H1 (cell line): Measurements from ENCODE around the gene HSPA1L. TPM values are rescaled to one million over a fixed set of nuclear protein-coding genes. Genes with fewer than 3 reads are reported as not detected.

Source experiments
- CTCF ChIA-PET: fragments of 300-600 bp; sonication (Branson Sonifier 250); formaldehyde crosslinking; loops from one replicate; lab custom pipeline; 2021; ENCODE audit not compliant: partially characterized antibody; lab: Charles Lee
- POLR2A ChIA-PET: fragments of 300-600 bp; sonication (Branson Sonifier 250); formaldehyde crosslinking; loops from one replicate; lab custom pipeline; 2021; ENCODE audit warnings: inconsistent platforms; ENCODE audit not compliant: partially characterized antibody; lab: Charles Lee
- DNase-seq, 2 experiments: peaks; one replicate each; pipeline versions ENCODE4 v3.0.0 to v3.0.0-alpha.2; 2010 to 2022; ENCODE audit warnings: low spot score in 2 of 2, low read depth in 1 of 2, mixed read lengths in 1 of 2
- FAIRE-seq: peaks from 2 replicates; lab custom pipeline; 2011; peaks lifted over from hg19 to GRCh38; lab: Jason Lieb, UNC
- H2AFZ ChIP-seq: 2 replicates; pipeline ENCODE4 v1.8.1; 2012; ENCODE audit warnings: low read length, inconsistent platforms
- H2AK5ac ChIP-seq: 2 replicates; pipeline ENCODE4 v1.6.1; 2013; ENCODE audit warnings: low read depth, low read length
- H2BK120ac ChIP-seq: replicated peaks from 2 replicates; pipeline ENCODE3; 2013; ENCODE audit warnings: low read depth, low read length, inconsistent platforms
- H2BK12ac ChIP-seq: 2 replicates; pipeline ENCODE4 v1.6.1; 2013; ENCODE audit warnings: low read depth, low read length
- H2BK15ac ChIP-seq: 2 replicates; pipeline ENCODE4 v1.6.1; 2013; ENCODE audit warnings: low read length
- H2BK20ac ChIP-seq: 2 replicates; pipeline ENCODE4 v1.6.1; 2013; ENCODE audit warnings: low read length
- H2BK5ac ChIP-seq: 2 replicates; pipeline ENCODE4 v1.6.1; 2013; ENCODE audit warnings: low read depth, low read length
- H3K14ac ChIP-seq: 2 replicates; pipeline ENCODE4 v1.6.1; 2013; ENCODE audit warnings: inconsistent platforms; ENCODE audit not compliant: insufficient read length
- H3K18ac ChIP-seq: 2 replicates; pipeline ENCODE4 v1.6.1; 2013; ENCODE audit warnings: low read length; ENCODE audit errors: extremely low read depth
- H3K23ac ChIP-seq: 2 replicates; pipeline ENCODE4 v1.6.1; 2013; ENCODE audit warnings: inconsistent platforms; ENCODE audit not compliant: insufficient read length
- H3K23me2 ChIP-seq: 2 replicates; pipeline ENCODE4 v1.6.1; 2013; ENCODE audit warnings: low read depth, low read length
- H3K27ac ChIP-seq: 2 replicates; pipeline ENCODE4 v1.6.1; 2011; ENCODE audit warnings: low read depth, low read length, inconsistent platforms
- H3K27me3 ChIP-seq, 4 experiments: replicated peaks in 1 of 4; 1 replicate in 1 of 4; 2 replicates in 3 of 4; pipeline versions ENCODE4 v1.6.1 to v1.8.1; 2011 to 2013; ENCODE audit warnings: low read length in 3 of 4, mild to moderate bottlenecking in 3 of 4, inconsistent platforms in 2 of 4, mixed read lengths in 2 of 4, moderate library complexity in 1 of 4; ENCODE audit not compliant: control insufficient read depth in 3 of 4, insufficient read depth in 3 of 4; ENCODE audit errors: extremely low read depth in 1 of 4
- H3K36me3 ChIP-seq, 4 experiments: 2 replicates each; pipeline versions ENCODE4 v1.6.1 to v1.8.1; 2011 to 2013; ENCODE audit warnings: mild to moderate bottlenecking in 4 of 4, low read length in 3 of 4, moderate library complexity in 2 of 4, control low read depth in 1 of 4, inconsistent platforms in 1 of 4; ENCODE audit not compliant: insufficient read depth in 4 of 4, control insufficient read depth in 2 of 4
- H3K4ac ChIP-seq: replicated peaks from 2 replicates; pipeline ENCODE3; 2013; ENCODE audit warnings: low read length, low read depth, mixed read lengths, inconsistent platforms; ENCODE audit not compliant: insufficient read length
- H3K4me1 ChIP-seq, 4 experiments: replicated peaks in 1 of 4; 1 replicate in 1 of 4; 2 replicates in 3 of 4; pipeline versions ENCODE4 v1.6.1 to v1.8.1; 2011 to 2013; ENCODE audit warnings: low read length in 3 of 4, inconsistent platforms in 2 of 4, mixed read lengths in 1 of 4; ENCODE audit not compliant: insufficient read depth in 4 of 4, control insufficient read depth in 3 of 4
- H3K4me2 ChIP-seq, 2 experiments: 2 replicates each; pipeline versions ENCODE4 v1.6.1 to v1.8.1; 2011 to 2013; ENCODE audit warnings: low read depth in 2 of 2, low read length in 2 of 2, control low read depth in 1 of 2, inconsistent platforms in 1 of 2, mild to moderate bottlenecking in 1 of 2; ENCODE audit not compliant: insufficient read depth in 1 of 2
- H3K4me3 ChIP-seq, 4 experiments: fragments of 200-600, 300-600 bp in 1 of 4; sonication (generic), shearing (Covaris generic), sonication (Bioruptor Twin) in 1 of 4; 2 replicates each; pipeline versions ENCODE4 v1.5.1 to v1.8.1; 2011 to 2016; ENCODE audit warnings: low read length in 4 of 4, low read depth in 3 of 4, control low read depth in 2 of 4, inconsistent platforms in 2 of 4, mild to moderate bottlenecking in 2 of 4, mixed read lengths in 1 of 4, moderate library complexity in 1 of 4; ENCODE audit not compliant: insufficient read depth in 2 of 4; ENCODE audit errors: extremely low read depth in 1 of 4
- H3K56ac ChIP-seq: replicated peaks from 2 replicates; pipeline ENCODE3; 2013; ENCODE audit warnings: low read depth, mild to moderate bottlenecking, mixed read lengths, low read length, inconsistent platforms; ENCODE audit not compliant: insufficient read length
- H3K79me1 ChIP-seq: 2 replicates; pipeline ENCODE4 v1.6.1; 2013; ENCODE audit warnings: low read depth, low read length, control low read depth
- H3K79me2 ChIP-seq, 2 experiments: 2 replicates each; pipeline versions ENCODE4 v1.6.1 to v1.8.1; 2012 to 2013; ENCODE audit warnings: low read length in 2 of 2, mild to moderate bottlenecking in 2 of 2, inconsistent platforms in 1 of 2; ENCODE audit not compliant: insufficient read depth in 2 of 2, control insufficient read depth in 1 of 2
- H3K9ac ChIP-seq, 4 experiments: replicated peaks in 1 of 4; 1 replicate in 1 of 4; 2 replicates in 3 of 4; pipeline versions ENCODE4 v1.6.1 to v1.8.1; 2011 to 2013; ENCODE audit warnings: low read depth in 3 of 4, low read length in 3 of 4, control low read depth in 2 of 4, mild to moderate bottlenecking in 2 of 4, moderate library complexity in 2 of 4, inconsistent platforms in 1 of 4; ENCODE audit errors: extremely low read depth in 1 of 4
- H3K9me3 ChIP-seq, 2 experiments: 2 replicates each; pipeline versions ENCODE4 v1.6.1 to v1.8.1; 2012 to 2013; ENCODE audit warnings: mild to moderate bottlenecking in 2 of 2, moderate library complexity in 2 of 2, control low read depth in 1 of 2, inconsistent platforms in 1 of 2, low read depth in 1 of 2, low read length in 1 of 2, mixed read lengths in 1 of 2; ENCODE audit not compliant: insufficient read depth in 2 of 2
- H4K20me1 ChIP-seq, 2 experiments: replicated peaks in 1 of 2; 2 replicates each; pipeline versions ENCODE3 to v1.8.1; 2011 to 2013; ENCODE audit warnings: inconsistent platforms in 2 of 2, low read length in 2 of 2, mild to moderate bottlenecking in 1 of 2; ENCODE audit not compliant: insufficient read depth in 2 of 2, control insufficient read depth in 1 of 2
- H4K5ac ChIP-seq: 2 replicates; pipeline ENCODE4 v1.6.1; 2013; ENCODE audit warnings: low read length, low read depth, mixed read lengths, inconsistent platforms; ENCODE audit not compliant: insufficient read length
- H4K8ac ChIP-seq: 2 replicates; pipeline ENCODE4 v1.8.0; 2013; ENCODE audit warnings: mild to moderate bottlenecking, moderate library complexity, low read length, inconsistent platforms; ENCODE audit not compliant: insufficient read depth; ENCODE audit errors: extremely low read depth
- H4K91ac ChIP-seq: replicated peaks from 2 replicates; pipeline ENCODE3; 2013; ENCODE audit warnings: low read length, mixed read lengths, inconsistent platforms; ENCODE audit not compliant: insufficient read length
- CTBP2 ChIP-seq: IDR thresholded peaks from 2 replicates; pipeline ENCODE4 v1.7.0; 2011; ENCODE audit warnings: borderline replicate concordance, mild to moderate bottlenecking, moderate library complexity, mixed read lengths, low read length; ENCODE audit not compliant: insufficient read depth, insufficient read length
- GTF2F1 ChIP-seq: IDR thresholded peaks from 2 replicates; pipeline ENCODE4 v1.6.1; 2012; ENCODE audit warnings: low read depth, low read length, improper control_type of control experiment, borderline replicate concordance
- HDAC2 ChIP-seq, 2 experiments: fragments of 300-600 bp in 1 of 2; sonication (generic) in 1 of 2; IDR thresholded peaks; 2 replicates each; pipeline ENCODE4 v1.6.1; 2011 to 2012; ENCODE audit warnings: low read depth in 2 of 2, low read length in 2 of 2, mild to moderate bottlenecking in 2 of 2, moderate library complexity in 2 of 2, borderline replicate concordance in 1 of 2, inconsistent platforms in 1 of 2
- NRF1 ChIP-seq: IDR thresholded peaks from 2 replicates; pipeline ENCODE4 v1.6.1; 2011; ENCODE audit warnings: mild to moderate bottlenecking, low read depth, low read length, improper control_type of control experiment
- RNF2 ChIP-seq: fragments of 200-900, 300-1000 bp; sonication (generic); IDR thresholded peaks from 2 replicates; pipeline ENCODE4 v1.7.1; 2016; ENCODE audit warnings: borderline replicate concordance, low read depth, mild to moderate bottlenecking, antibody characterized with exemption, low read length; ENCODE audit not compliant: poor library complexity, severe bottlenecking; ENCODE audit errors: missing control alignments
- RXRA ChIP-seq: IDR thresholded peaks from 2 replicates; pipeline ENCODE4 v1.6.1; 2011; ENCODE audit warnings: low read depth, mild to moderate bottlenecking, low read length, moderate library complexity; ENCODE audit not compliant: insufficient read depth
- SIN3A ChIP-seq, 2 experiments: IDR thresholded peaks in 1 of 2; conservative IDR thresholded peaks in 1 of 2; 2 replicates each; pipeline ENCODE4 v1.6.1; 2011 to 2012; ENCODE audit warnings: low read length in 2 of 2, improper control_type of control experiment in 1 of 2, low read depth in 1 of 2, mild to moderate bottlenecking in 1 of 2
- SIX5 ChIP-seq: IDR thresholded peaks from 2 replicates; pipeline ENCODE4 v1.6.1; 2011; ENCODE audit warnings: mild to moderate bottlenecking, low read depth, low read length
- WGBS, 2 experiments: shearing (Covaris generic) in 1 of 2; methylation state at CpG; one replicate each; pipeline versions ENCODE4 v1.1.6 to v1.1.7; 2013 to 2015; ENCODE audit warnings: low lambda C conversion rate in 2 of 2, mixed read lengths in 2 of 2, inconsistent platforms in 1 of 2, low coverage in 1 of 2, missing lambda C conversion rate in 1 of 2; ENCODE audit not compliant: insufficient replicate concordance in 2 of 2, insufficient coverage in 1 of 2, insufficient read length in 1 of 2; ENCODE audit errors: extremely low coverage in 1 of 2, missing lambda C conversion rate in 1 of 2; 5-methylcytosine and 5-hydroxymethylcytosine counted together
- polyA plus RNA-seq, 7 experiments: library from polyadenylated mRNA; depleted of rRNA in 3 of 7; stranded (reverse) in 5 of 7; unstranded in 2 of 7; fragments of >200 nt in 5 of 7; fragments of 200-250 nt in 2 of 7; gene quantifications; 1 replicate in 5 of 7; 2 replicates in 1 of 7; 4 replicates in 1 of 7; pipeline versions ENCODE4 v1.2.1 to v1.2.3, GENCODE V29; 2011 to 2013; ENCODE audit warnings: missing spikeins in 2 of 7, mixed read lengths in 2 of 7
- total RNA-seq: library from RNA; stranded (reverse); fragmentation: NEBNext Ultra II Directional; extraction: Animal tissue kit (Norgen Biotek cat#: 25700); gene quantifications from 2 replicates; pipeline ENCODE4 v1.2.1, GENCODE V29; 2021

Gene HSPA1L
- total and polyA plus RNA-seq, 2 of the 8 experiments (the other 6 are each of a cell fraction or from before 2014, with no cell fraction given) = 1.00 to 1.9 TPM

- Histone ChIP-seq H3K23ac (no peak overlapping the region), H3K9ac (peak overlapping the region; percentile 58 to 96 (median 84)), H4K91ac (no peak overlapping the region), H4K5ac (no peak overlapping the region), H3K4me1 (peaks cover 2 to 9% (median 6%) of the 10 kb centered on the region in 4 experiments; a peak in 5 of 7 replicates), H3K56ac (peak overlapping the region; percentile 79), H2BK12ac (no peak overlapping the region), H3K14ac (no peak overlapping the region), H2BK120ac (no peak overlapping the region), H2AK5ac (no peak overlapping the region), H3K79me2 (peaks cover 17 to 44% of the 10 kb centered on the region in 2 experiments), H2BK20ac (no peak overlapping the region), H3K27ac (peak overlapping the region; percentile 2; the same call in 1 of the 2 replicates), H3K23me2 (peaks cover 15% of the 10 kb centered on the region), H3K4ac (peak overlapping the region; percentile 12), H3K9me3 (no peaks in the 10 kb centered on the region), H2BK5ac (peak overlapping the region; percentile 32; the same call in 1 of the 2 replicates), H3K36me3 (peaks cover 34 to 57% (median 46%) of the 10 kb centered on the region in 4 experiments), H3K4me2 (peak overlapping the region; percentile 84 to 99), H4K20me1 (peaks cover 18 to 22% of the 10 kb centered on the region in 2 experiments), H3K18ac (peak overlapping the region; percentile 4), H2AFZ (no peak overlapping the region), H2BK15ac (no peak overlapping the region), H3K27me3 (no peaks in the 10 kb centered on the region), H3K4me3 (peak overlapping the region; percentile 70 to 99 (median 92)), H4K8ac (no peak overlapping the region), H3K79me1 (peaks cover 3% of the 10 kb centered on the region; the same call in 1 of the 2 replicates)
- CTCF ChIA-PET = interaction anchor here (0.6 to 4.5 kb wide), 5 partner anchors 45 to 70 kb away, joined by 3 to 15 read pairs (median 7); no protein-coding TSS in a partner anchor
- FAIRE-seq (no peak), DNase-seq (no peak)
- TF ChIP-seq GTF2F1 (no peak), NRF1 (no peak), RNF2 (no peak), RXRA (no peak), HDAC2 (IDR thresholded peaks at IDR 0.05; ENCODE audit: borderline replicate concordance in 1 of 2, low read depth in 2 of 2, low read length in 2 of 2) (no peak), CTBP2 (no peak), SIX5 (no peak), SIN3A (conservative IDR thresholded peaks at IDR 0.05 in 1 of 2, IDR thresholded peaks at IDR 0.05 in 1 of 2; ENCODE audit: low read depth in 1 of 2, low read length in 2 of 2) (no peak)
- POLR2A ChIA-PET = interaction anchor here (0.5 to 11.4 kb wide), 31 partner anchors 11 to 214 kb away, joined by 3 to 189 read pairs (median 6); partner anchors contain the start of genes BAG6, C6orf47, DXO and GPANK1
- 13% methylated on average over 14 of the region's 14 CpGs; no CpG with 5 or more reads in 1 of the 2 experiments for WGBS, 2 experiments
Measured at GRCh38 chr6:31836047-31836473, 21.0 kb upstream of the HSPA1L start.
